Stimulated activated CD8-positive, alpha-beta memory T cell treated with anti-CD3 and anti-CD28 coated beads, Interleukin-12 subunit alpha, Interleukin-12 subunit beta, amount 100 ng/mL, for 24 hours (primary cell): ENCODE results near the gene B4GALT5.
"Not testable (repeated sequence)": the region's sequence is repeated elsewhere in the genome, so short reads cannot be mapped to it uniquely, and the experiment has no call there.

ENCODE experiments used
- DNase-seq: peaks from one replicate; pipeline ENCODE4 v3.0.0-alpha.2; 2020; ENCODE audit errors: extremely low read depth

The B4GALT5 gene

GRCh38 chr20:49679634-49680033, 34.0 kb downstream of the B4GALT5 start:
- DNase-seq: no peak

- no peak for DNase-seq
Observed at GRCh38 chr20:49677777-49678758, 35.6 kb downstream of the B4GALT5 start.

- DNase-seq: no peak
Observed at GRCh38 chr20:49676581-49677291, 36.9 kb downstream of the B4GALT5 start.

GRCh38 chr20:49675368-49676151, 38.1 kb downstream of the B4GALT5 start:
- no peak for DNase-seq

GRCh38 chr20:49674383-49675352, 39.0 kb downstream of the B4GALT5 start:
- no peak for DNase-seq

GRCh38 chr20:49672096-49672664, 41.5 kb downstream of the B4GALT5 start:
- DNase-seq: no peak

- no peak for DNase-seq
Observed at GRCh38 chr20:49671433-49671832, 42.2 kb downstream of the B4GALT5 start.

GRCh38 chr20:49669601-49670189, 44.0 kb downstream of the B4GALT5 start:
- no peak for DNase-seq

GRCh38 chr20:49668878-49669195, 44.8 kb downstream of the B4GALT5 start:
- DNase-seq: not testable (repeated sequence)

GRCh38 chr20:49668181-49668877, 45.3 kb downstream of the B4GALT5 start:
- DNase-seq: peak; percentile 57

GRCh38 chr20:49666911-49667310, 46.8 kb downstream of the B4GALT5 start:
- DNase-seq: no peak

- no peak for DNase-seq
Observed at GRCh38 chr20:49665796-49666195, 47.9 kb downstream of the B4GALT5 start.

GRCh38 chr20:49664612-49665313, 48.9 kb downstream of the B4GALT5 start:
- DNase-seq: no peak

- no peak for DNase-seq
Observed at GRCh38 chr20:49663112-49663511, 50.6 kb downstream of the B4GALT5 start.

GRCh38 chr20:49661560-49662329, 51.9 kb downstream of the B4GALT5 start:
- DNase-seq: no peak

GRCh38 chr20:49660912-49661311, 52.8 kb downstream of the B4GALT5 start:
- DNase-seq: no peak

GRCh38 chr20:49659056-49659455, 54.6 kb downstream of the B4GALT5 start:
- DNase-seq: no peak

- DNase-seq: no peak
Observed at GRCh38 chr20:49658508-49658907, 55.2 kb downstream of the B4GALT5 start.
